ENCODE measurements around the gene LYSMD3.

The LYSMD3 gene

GRCh38 chr5:90479611-90480385, 49.6 kb downstream of the LYSMD3 start:
- DNase-seq (ENCODE audit: low spot score): no peak

- no peak for DNase-seq (ENCODE audit: low spot score)
These were observed 51.7 kb downstream of the LYSMD3 start for GRCh38 chr5:90477621-90478215.

GRCh38 chr5:90477073-90477472, 52.3 kb downstream of the LYSMD3 start:
- DNase-seq (ENCODE audit: low spot score): no peak

- no peak for DNase-seq (ENCODE audit: low spot score)
These were observed 53.0 kb downstream of the LYSMD3 start for GRCh38 chr5:90476391-90476790.

- DNase-seq (ENCODE audit: low spot score): no peak
These were observed 53.9 kb downstream of the LYSMD3 start for GRCh38 chr5:90475436-90475980.

GRCh38 chr5:90474235-90475107, 54.9 kb downstream of the LYSMD3 start, which contains the start of the genes MBLAC2 and POLR3G:
MBLAC2 (minus strand) TSS chr5:90474771; CDS start chr5:90474292, 479 bp downstream.
POLR3G (plus strand) TSS chr5:90474864; CDS start chr5:90485568, 10,704 bp downstream.
- peak; percentile 93 for DNase-seq (ENCODE audit: low spot score)

- no peak for DNase-seq (ENCODE audit: low spot score)
These were observed 55.8 kb downstream of the LYSMD3 start for GRCh38 chr5:90473396-90474234.

- DNase-seq (ENCODE audit: low spot score): no peak
These were observed 56.5 kb downstream of the LYSMD3 start for GRCh38 chr5:90472783-90473395.
